A549 treated with dexamethasone at 1 μM for 4 hours (cell line): ENCODE data around the gene PDYN. TPM values are rescaled to one million over a fixed set of nuclear protein-coding genes. Genes with fewer than 3 reads are reported as not detected.

Source experiments
- total RNA-seq: library from RNA; stranded (reverse); fragments of 200-300 nt; extraction: Qiagen RNA extraction; gene quantifications from 5 replicates; pipeline ENCODE4 v1.2.3, GENCODE V29; 2022

PDYN gene
- 0.02 to 0.05 TPM (median 0.04 TPM) in 3 of 5 replicates, not detected in the others for total RNA-seq

GRCh38 chr20:1993986-1994385 lies at the start of gene PDYN:
Gene PDYN, minus strand, starts transcription at chr20:1994058. Its CDS starts 10,974 bp downstream, at chr20:1983084.

Other genes with a start within 250 kb of the PDYN start
- gene SIRPA, start 98.7 kb downstream of the PDYN start, total RNA-seq, result 19.9 to 24.3 TPM (median 22.5 TPM) in 5 replicates
- 11.4 to 17.1 TPM (median 15.7 TPM) in 5 replicates for gene STK35, start 107.8 kb upstream of the PDYN start, total RNA-seq